Activated T-helper 1 cell treated with anti-CD3 and anti-CD28 coated beads, Interleukin-2, amount 50 U/mL, for 16 hours (primary cell): ENCODE results near the gene KIAA0930.

ENCODE experiments used
- DNase-seq, 2 donors: peaks; one replicate each; pipeline ENCODE4 v3.0.0-alpha.2; 2020; ENCODE audit warnings: low read depth in 1 of 2, low spot score in 1 of 2

Gene KIAA0930

GRCh38 chr22:45183974-45184373, 56.7 kb downstream of the KIAA0930 start:
- DNase-seq, result no peak

- DNase-seq, result no peak
Observed at GRCh38 chr22:45181766-45182165, 58.9 kb downstream of the KIAA0930 start.

DNA sequence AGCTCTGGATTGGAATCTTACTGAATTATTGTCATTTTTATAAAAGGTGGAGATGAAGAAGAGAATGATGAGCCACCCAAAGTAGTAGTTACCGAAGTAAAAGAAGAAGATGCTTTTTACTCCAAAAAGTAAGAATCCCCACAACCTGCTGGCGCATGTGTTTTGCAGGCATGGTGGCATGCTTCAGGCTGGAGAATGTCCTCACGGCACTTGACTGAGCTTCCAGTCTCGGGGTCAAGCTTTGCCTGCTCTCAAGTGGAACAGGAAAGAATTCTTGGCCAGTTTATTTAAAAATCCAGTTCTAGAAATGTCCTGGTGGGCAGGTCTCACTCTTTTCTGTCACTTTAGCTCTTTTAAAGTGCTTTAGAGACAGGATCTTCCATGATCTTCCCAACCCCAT, 59.5 kb downstream of the KIAA0930 start:
- no peak for DNase-seq

GRCh38 chr22:45180146-45180679, 60.5 kb downstream of the KIAA0930 start:
- no peak for DNase-seq

DNA sequence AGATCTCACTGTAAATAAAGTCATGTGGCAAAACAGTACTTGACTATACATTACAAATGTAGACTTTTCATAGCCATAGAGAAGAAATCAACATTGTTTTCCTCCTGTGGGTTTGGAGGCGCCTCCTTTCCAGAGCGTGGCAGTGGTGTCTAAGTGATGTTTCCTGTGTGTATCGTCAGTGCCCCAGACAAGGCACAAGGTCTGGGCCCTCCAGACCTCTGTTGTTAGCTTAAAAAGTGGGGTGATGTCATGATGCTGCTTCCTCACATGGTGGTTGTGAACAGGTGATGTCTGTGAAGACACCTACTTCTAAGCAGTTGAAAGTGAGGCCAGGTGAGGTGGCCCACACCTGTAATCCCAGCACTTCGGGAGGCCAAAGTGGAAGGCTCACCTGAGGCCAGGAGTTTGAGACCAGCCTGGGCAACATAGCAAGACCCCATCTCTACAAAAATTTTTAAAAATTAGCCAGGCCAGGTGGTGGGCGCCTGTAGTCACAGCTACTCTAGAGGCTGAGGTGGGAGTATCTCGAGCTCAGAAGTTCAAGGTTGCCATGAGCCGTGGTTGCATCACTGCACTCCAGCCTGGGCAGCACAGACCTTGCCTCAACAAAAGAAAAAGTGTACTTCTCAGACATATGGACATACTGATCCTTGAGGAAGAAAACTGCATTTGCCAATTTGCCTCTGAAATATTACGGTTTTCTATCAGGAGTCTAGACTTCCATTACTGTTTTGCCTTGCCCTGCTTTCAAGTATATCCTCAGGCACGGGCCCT, 61.2 kb downstream of the KIAA0930 start:
- DNase-seq, result no peak

DNA sequence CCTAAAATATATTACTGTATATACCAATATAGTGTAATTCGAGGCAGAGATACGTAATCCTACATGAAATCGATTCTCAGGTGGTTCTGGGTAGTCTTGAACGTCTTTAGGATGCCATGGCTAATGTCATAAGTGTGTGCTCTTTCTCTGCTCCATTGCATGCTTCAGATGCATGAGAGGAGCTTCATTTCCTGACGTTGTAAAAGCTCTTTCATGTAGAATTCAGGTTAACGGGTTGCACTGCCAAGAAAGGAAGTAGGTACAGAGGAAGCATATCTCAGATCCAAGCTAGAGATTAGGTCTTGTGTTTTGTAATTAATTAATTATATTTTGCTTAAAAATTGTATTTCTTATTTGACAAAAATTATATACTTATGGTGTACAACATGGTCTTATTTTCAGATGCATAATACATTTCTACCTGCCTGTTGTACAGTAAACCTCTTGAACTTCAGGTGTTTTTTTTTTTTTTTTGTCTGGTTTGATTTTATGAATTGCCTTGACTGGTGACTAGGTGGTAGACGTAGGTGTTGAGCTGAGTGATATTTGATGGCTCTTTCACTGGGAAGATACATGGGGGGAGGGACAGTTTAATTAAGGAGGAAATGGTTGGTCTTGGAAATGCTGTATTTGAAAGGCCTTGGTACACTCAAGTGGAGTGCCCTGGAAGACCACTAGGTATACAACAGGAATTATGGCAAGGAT, 67.7 kb downstream of the KIAA0930 start:
- no peak for DNase-seq

DNA sequence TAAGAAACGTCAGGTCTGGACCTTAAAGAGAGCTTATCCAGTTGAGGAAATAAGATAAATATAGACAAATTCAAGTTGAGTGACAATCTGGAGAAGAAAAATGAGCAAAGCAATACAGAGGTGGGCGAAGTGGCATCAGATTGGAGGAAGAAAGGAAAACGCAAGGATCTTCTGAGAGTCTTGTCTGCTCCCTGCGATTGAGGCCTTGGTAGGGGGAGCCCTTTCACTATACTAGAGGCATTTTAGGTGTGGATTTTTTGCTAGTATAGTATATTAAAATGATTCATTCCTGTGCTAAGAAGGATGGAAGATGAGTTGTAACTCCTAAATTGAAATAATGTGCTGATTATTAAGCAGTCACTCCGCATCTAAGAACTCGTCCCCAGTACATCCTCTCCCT, 68.9 kb downstream of the KIAA0930 start:
- no peak for DNase-seq

GRCh38 chr22:45169591-45170466, 70.9 kb downstream of the KIAA0930 start:
- no peak for DNase-seq

GRCh38 chr22:45166932-45167331, 73.8 kb downstream of the KIAA0930 start:
- no peak for DNase-seq

DNA sequence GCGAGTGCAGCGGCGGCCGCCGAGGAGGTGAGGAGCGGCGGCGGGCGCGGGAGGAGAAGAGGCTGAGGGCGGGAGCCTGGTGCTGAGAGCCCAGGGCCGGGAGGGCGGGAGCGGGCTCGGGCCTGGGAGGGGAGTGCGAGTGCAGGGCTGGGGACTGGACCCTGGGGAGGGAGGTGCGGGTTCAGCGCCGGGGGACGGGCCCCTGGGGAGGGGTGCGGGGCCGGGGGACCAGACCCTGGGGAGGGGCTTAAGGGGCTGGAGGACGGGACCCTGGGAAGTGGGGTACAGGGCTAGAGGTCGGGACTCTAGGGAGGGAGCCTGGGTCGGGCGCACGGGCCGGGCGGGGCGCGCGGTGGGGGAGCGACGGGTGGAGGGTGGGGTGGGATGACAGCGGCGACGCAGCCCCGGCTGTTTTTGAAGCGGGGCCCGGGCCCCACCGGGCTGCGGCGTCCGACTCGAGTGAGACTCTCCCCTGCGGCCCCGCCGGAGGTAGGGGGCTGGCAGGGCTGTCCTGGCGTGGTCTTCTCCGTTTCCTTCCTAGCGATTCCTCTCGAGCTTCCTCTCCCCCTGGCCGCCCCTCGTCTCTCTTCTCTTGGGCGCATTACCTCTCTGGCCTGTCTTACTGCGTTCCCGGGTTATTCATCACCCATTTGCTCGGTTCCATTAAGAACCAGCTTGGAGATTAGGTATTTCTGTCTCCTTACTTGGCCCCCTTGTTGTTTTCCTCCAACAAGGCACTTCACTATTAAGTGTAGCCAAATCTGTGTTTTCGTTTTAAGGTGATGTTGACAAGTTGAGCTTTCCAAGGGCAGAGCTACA, 76.2 kb downstream of the KIAA0930 start:
- no peak for DNase-seq

DNA sequence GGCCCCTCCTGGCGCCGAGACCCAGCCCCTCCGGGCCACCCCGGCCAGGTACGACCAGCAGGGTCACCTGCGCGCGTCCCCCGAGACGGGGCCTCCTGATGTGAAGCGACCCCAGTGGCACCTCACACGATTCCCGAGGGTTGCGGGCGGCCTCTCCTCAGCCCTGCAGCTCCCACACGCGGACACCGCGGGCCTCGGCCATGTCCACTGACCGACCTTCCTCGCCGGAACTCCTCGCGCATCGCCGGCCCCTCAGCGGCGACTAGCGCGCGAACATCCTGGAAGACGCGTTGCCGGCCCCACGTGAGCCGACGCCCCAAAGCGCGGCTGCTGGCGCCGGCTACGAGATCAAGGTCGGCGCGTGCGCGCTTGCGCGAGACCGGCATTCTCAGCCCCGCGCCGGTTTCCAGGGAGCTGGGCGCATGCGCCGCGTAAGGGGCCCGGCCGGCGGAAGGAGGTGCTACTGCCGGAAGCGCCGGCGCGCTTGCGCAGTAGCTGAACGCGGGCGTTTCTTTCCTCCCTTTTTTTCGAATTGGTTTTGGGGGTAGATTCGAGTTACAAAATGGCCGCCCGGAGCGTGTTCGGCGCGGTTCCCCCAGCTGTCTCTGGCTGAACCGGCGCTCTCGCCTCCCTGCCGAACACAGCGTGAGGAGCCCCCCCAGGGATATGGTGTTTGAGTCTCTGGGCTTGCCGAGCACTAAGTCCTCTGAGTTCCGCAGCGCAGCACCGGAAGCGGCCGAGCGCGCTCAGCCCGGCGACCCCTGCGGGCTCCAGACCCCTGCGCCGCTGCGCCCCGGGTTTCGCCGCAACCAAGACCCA, 77.0 kb downstream of the KIAA0930 start, which contains the start of gene NUP50:
Gene NUP50 (plus strand): TSS at position 475 of the 819 bp plus-strand sequence. CDS start 4,253 bp downstream, outside the sequence.
- DNase-seq, result peak; percentile 86 to 96

DNA sequence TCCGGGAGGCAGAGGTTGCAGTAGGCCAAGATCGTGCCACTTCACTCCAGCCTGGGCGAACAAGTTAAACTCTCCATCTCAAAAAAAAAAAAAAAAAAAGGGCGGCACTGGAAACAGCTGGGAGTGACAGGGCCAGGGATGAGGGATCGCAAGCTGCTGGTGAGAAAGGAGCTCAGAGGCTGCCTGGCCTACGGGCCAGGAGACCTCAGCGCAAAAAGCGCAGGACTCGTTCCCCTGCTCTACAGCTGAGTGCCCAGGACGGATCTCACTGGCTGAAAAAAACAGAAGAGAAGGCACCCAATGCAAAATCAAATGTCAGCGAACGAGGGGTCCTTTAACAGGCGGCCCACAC, 77.6 kb downstream of the KIAA0930 start:
- DNase-seq, result no peak

DNA sequence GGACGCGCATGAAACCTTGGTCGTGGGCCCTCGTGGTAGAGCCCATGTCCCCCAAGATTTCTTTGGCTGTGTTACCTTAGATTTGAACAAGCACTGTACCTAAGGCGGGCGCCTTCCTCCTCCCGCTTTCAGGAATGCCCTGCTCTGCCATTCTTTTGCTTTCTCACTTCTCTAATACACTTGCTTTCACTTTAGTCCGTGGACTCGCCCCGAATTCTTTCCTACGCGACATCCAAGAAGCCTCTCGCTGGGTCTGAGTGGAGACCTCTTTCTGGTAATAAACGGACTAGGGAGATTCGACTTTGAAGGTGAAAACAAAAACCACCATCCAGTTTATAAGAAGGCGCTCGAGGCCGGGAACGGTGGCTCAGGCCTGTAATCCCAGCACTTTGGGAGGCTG, 78.2 kb downstream of the KIAA0930 start:
- DNase-seq, result no peak

GRCh38 chr22:45159652-45160462, 80.8 kb downstream of the KIAA0930 start:
- no peak for DNase-seq

GRCh38 chr22:45157907-45158306, 82.8 kb downstream of the KIAA0930 start:
- no peak for DNase-seq

DNA sequence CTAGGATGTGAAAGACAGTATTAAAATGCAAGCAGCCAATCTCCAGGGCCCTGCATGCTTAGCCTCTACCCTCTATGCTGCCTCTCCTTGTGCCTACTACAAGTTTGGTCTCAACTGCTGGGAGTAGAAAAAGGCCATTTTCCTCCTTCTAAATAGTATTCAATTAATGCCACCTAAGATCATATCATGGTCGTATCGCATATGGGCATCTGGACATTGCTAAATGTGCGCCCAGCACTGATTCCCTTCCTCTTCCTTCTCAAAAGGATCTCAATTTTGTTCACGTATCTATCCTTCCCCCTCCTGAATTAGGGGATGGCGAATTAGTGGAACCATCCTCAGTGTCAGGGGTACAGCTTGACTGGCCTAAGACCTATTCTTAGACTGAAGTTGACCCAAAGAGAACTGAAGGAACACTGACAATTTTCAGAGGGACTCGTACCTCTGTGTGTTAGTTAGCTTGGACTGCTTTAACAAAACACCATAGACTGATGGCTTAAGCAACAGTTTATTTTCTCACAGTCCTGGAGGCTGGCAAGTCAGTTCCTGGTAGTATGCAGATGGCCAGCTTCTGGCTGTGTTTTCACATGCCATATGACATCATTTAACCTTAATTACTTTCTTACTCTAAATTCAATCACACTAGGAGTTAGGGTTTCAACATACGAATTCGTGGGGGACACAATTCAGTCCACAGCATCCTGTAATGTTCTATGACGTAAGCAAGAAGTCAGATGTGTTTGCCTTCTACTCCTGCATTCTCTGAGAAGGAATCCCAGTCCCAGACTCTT, 85.4 kb downstream of the KIAA0930 start:
- DNase-seq, result no peak

GRCh38 chr22:45154383-45154782, 86.3 kb downstream of the KIAA0930 start:
- DNase-seq, result no peak

- no peak for DNase-seq
Observed at GRCh38 chr22:45151503-45151902, 89.2 kb downstream of the KIAA0930 start.
